A673 (cell line): ENCODE results near the gene EYA3. TPM values are rescaled to one million over a fixed set of nuclear protein-coding genes. Genes with fewer than 3 reads are reported as not detected.

Source experiments
- BruUV-seq: library from RNA; stranded (reverse); fragments of 400-500 nt; replicated peaks from 2 replicates; lab custom pipeline; 2021; lab: Mats Ljungman, UMichigan
- CTCF ChIA-PET: fragments of 300-600 bp; sonication (Branson Sonifier 250); formaldehyde crosslinking; loops from one replicate; lab custom pipeline; 2022; ENCODE audit warnings: antibody characterized with exemption; lab: Charles Lee
- POLR2A ChIA-PET: fragments of 300-600 bp; sonication (Branson Sonifier 250); formaldehyde crosslinking; loops from one replicate; lab custom pipeline; 2022; ENCODE audit warnings: antibody characterized with exemption; ENCODE audit not compliant: low non-redundant PET; lab: Charles Lee
- DNase-seq: peaks from one replicate; pipeline ENCODE4 v3.0.0-alpha.2; 2015; ENCODE audit warnings: low spot score
- H3K27ac ChIP-seq: fragments of 200-600 bp; sonication (generic); 2 replicates; pipeline ENCODE4 v1.5.1; 2016; ENCODE audit warnings: mixed run types, low read depth, mild to moderate bottlenecking, mixed read lengths, antibody characterized with exemption, low read length; ENCODE audit not compliant: poor library complexity, severe bottlenecking
- H3K27me3 ChIP-seq: fragments of 200-600 bp; sonication (generic); replicated peaks from 2 replicates; pipeline ENCODE4 v1.6.1; 2017; ENCODE audit warnings: mixed run types, low read depth, mild to moderate bottlenecking, mixed read lengths, antibody characterized with exemption, low read length; ENCODE audit not compliant: insufficient read depth, poor library complexity
- H3K36me3 ChIP-seq: fragments of 200-600 bp; sonication (generic); 2 replicates; pipeline ENCODE4 v1.6.1; 2016; ENCODE audit warnings: mixed run types, mild to moderate bottlenecking, mixed read lengths, antibody characterized with exemption, low read length; ENCODE audit not compliant: insufficient read depth, poor library complexity, severe bottlenecking
- H3K4me1 ChIP-seq: fragments of 200-600 bp; sonication (generic); 2 replicates; pipeline ENCODE4 v1.6.1; 2017; ENCODE audit warnings: mixed run types, mild to moderate bottlenecking, mixed read lengths, antibody characterized with exemption, low read length; ENCODE audit not compliant: insufficient read depth, poor library complexity, severe bottlenecking
- H3K4me3 ChIP-seq: fragments of 200-600 bp; sonication (generic); 2 replicates; pipeline ENCODE4 v1.5.1; 2016; ENCODE audit warnings: low read depth, mixed run types, mild to moderate bottlenecking, mixed read lengths, low read length; ENCODE audit not compliant: poor library complexity, severe bottlenecking
- H3K9me3 ChIP-seq: fragments of 200-600 bp; sonication (generic); 2 replicates; pipeline ENCODE4 v1.6.1; 2016; ENCODE audit warnings: mixed run types, low read depth, mild to moderate bottlenecking, mixed read lengths, antibody characterized with exemption, low read length; ENCODE audit not compliant: poor library complexity, severe bottlenecking
- EZH2 ChIP-seq: fragments of 200-600 bp; sonication (generic); IDR thresholded peaks from 2 replicates; pipeline ENCODE4 v1.6.1; 2017; ENCODE audit warnings: borderline replicate concordance, low read depth, mild to moderate bottlenecking, mixed read lengths, antibody characterized with exemption, low read length; ENCODE audit not compliant: poor library complexity, severe bottlenecking
- intact Hi-C: fragments of 100-400 bp; cut with micrococcal nuclease; formaldehyde crosslinking; loops from one replicate; pipeline ENCODE4 v1.10.0; 2022; ENCODE audit not compliant: unreplicated experiment
- total RNA-seq: library from RNA; stranded (reverse); gene quantifications from 2 replicates; pipeline ENCODE4 v1.2.3, GENCODE V29; 2021
- TF ChIP-seq, protein P1 (sequence below): fragments of 300-800, 200-600 bp; sonication (generic); conservative IDR thresholded peaks from 2 replicates; pipeline ENCODE4 v1.5.1; 2017; ENCODE audit warnings: low read depth, mild to moderate bottlenecking, antibody characterized with exemption, low read length, moderate library complexity, mixed read lengths

The EYA3 gene
- total RNA-seq, 1 experiment from 2014 or later = 33.4 TPM

DNA sequence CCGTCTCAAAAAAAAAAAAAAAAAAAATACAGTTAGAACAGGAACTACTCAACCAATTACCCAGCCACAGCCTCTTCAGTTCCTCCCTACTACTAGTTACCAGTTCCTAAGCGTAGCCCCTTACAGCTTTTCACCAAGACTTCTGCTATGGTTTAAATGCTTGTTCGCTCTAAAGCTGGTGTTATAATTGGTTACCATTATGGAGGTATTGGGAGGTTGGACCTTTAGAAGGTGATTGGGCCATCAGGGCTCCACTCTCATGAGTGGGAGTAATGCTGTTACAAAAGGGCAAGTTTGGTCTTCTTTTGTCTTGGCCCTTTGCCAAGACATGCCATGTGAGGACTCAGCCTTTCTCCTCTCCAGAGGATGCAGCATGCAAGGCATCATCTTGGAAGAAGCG, 156.7 kb downstream of the EYA3 start:
- intact Hi-C loops = no loop called here
- ChIA-PET POLR2A (no interaction called here), CTCF (no interaction called here)
- H3K36me3 ChIP-seq = no peaks in the 10 kb centered on the region
- TF ChIP-seq EZH2 = no peak
- TF ChIP-seq, protein P1, sequence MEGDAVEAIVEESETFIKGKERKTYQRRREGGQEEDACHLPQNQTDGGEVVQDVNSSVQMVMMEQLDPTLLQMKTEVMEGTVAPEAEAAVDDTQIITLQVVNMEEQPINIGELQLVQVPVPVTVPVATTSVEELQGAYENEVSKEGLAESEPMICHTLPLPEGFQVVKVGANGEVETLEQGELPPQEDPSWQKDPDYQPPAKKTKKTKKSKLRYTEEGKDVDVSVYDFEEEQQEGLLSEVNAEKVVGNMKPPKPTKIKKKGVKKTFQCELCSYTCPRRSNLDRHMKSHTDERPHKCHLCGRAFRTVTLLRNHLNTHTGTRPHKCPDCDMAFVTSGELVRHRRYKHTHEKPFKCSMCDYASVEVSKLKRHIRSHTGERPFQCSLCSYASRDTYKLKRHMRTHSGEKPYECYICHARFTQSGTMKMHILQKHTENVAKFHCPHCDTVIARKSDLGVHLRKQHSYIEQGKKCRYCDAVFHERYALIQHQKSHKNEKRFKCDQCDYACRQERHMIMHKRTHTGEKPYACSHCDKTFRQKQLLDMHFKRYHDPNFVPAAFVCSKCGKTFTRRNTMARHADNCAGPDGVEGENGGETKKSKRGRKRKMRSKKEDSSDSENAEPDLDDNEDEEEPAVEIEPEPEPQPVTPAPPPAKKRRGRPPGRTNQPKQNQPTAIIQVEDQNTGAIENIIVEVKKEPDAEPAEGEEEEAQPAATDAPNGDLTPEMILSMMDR = no peak
- no peaks in the 10 kb centered on the region for H3K27me3 ChIP-seq
- H3K9me3 ChIP-seq = no peaks in the 10 kb centered on the region
- BruUV-seq = no TSS peak
- DNase-seq = no peak
- H3K27ac ChIP-seq = no peak overlapping the region
- no peaks in the 10 kb centered on the region for H3K4me1 ChIP-seq
- H3K4me3 ChIP-seq = no peak overlapping the region

DNA sequence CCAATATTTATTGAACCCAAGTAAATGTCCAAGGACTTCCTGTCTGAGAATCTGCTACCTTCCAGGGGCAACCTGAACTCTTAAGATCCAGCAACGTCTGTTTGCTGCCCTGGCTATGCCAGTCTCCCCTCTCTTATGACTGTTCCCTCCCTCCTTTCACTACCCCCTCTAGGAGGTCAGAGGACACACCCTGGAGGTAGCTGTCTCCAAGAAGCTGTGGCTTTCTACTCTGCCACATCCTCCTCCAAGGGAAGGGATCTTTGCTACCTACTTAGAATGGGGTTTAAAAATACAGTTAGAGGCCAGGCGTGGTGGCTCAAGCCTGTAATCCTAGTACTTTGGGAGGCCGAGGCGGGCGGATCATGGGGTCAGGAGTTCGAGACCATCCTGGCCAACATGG, 157.2 kb downstream of the EYA3 start:
- no peak overlapping the region for H3K27ac ChIP-seq
- POLR2A ChIA-PET = no interaction called here
- CTCF ChIA-PET = no interaction called here
- no peaks in the 10 kb centered on the region for H3K27me3 ChIP-seq
- H3K36me3 ChIP-seq = no peaks in the 10 kb centered on the region
- no peaks in the 10 kb centered on the region for H3K4me1 ChIP-seq
- intact Hi-C loops = no loop called here
- BruUV-seq = no TSS peak
- TF ChIP-seq, protein P1 = no peak
- no peak for TF ChIP-seq EZH2
- H3K9me3 ChIP-seq = no peaks in the 10 kb centered on the region
- H3K4me3 ChIP-seq = no peak overlapping the region
- no peak for DNase-seq

DNA sequence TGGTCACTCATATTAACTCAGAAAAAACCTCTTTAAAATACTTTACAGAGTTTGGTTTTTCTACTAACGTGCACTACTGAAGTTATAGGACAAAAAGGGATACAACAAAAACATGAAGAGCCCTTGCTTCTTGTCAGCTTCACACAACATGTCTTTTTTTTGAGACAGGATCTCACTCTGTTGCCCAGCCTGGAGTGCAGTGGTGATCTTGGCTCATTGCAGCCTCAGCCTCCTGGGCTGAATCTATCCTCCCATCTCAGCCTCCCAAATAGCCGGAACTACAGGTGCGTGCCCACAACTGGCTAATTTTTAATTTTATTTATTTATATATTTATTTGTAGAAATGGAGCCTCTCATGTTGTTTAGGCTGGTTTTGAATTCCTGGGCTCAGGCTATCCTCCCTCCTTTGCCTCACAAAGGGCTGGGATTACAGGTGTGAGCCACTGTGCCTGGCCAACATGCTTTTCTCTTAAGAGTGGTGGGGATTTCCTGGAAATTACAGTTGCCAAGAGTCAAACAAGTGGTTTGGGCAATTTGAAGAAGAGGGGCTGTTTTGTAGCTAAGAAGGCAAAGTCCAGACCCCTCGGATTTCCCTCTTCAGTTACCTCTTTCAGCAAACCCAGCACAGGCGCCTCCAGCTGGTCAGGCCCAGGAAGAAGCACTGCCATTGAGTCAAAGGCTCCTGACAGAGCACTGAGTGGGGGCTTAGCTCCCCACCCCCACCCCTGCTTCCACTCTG, 160.0 kb downstream of the EYA3 start:
- BruUV-seq = no TSS peak
- Histone ChIP-seq H3K27me3 (no peaks in the 10 kb centered on the region), H3K27ac (no peak overlapping the region), H3K9me3 (no peaks in the 10 kb centered on the region), H3K36me3 (no peaks in the 10 kb centered on the region), H3K4me3 (no peak overlapping the region), H3K4me1 (no peaks in the 10 kb centered on the region)
- POLR2A ChIA-PET = no interaction called here
- TF ChIP-seq, protein P1 = 0 out of 2 replicates have a peak, but pooled peaks have one; percentile 14
- TF ChIP-seq EZH2 = no peak
- no peak for DNase-seq
- CTCF ChIA-PET = interaction anchor here (0.7 kb wide), 1 partner anchor 10 kb away, joined by 9 read pairs; no protein-coding TSS in a partner anchor
- intact Hi-C loops = no loop called here
